Mucosa of descending colon (tissue), 3 donors: Measurements from ENCODE around the gene IER2. TPM values are rescaled to one million over a fixed set of nuclear protein-coding genes. Genes with fewer than 3 reads are reported as not detected.

Experiments used
- ATAC-seq: fragments of 200-7000 bp; cut with Tn5 transposase; one replicate; pipeline ENCODE4 v1.9.1; 2020; ENCODE audit warnings: mild to moderate bottlenecking, moderate library complexity
- DNase-seq, 3 donors: peaks; one replicate each; pipeline ENCODE4 v3.0.0-alpha.2; 2020
- H3K36me3 ChIP-seq: fragments of 200-600 bp; one replicate; pipeline ENCODE4 v1.8.0; 2021; ENCODE audit warnings: low read depth, mild to moderate bottlenecking
- H3K4me1 ChIP-seq: fragments of 200-600 bp; one replicate; pipeline ENCODE4 v1.8.0; 2021; ENCODE audit warnings: low read depth, mild to moderate bottlenecking
- H3K4me3 ChIP-seq: fragments of 200-600 bp; one replicate; pipeline ENCODE4 v1.8.0; 2021; ENCODE audit warnings: mild to moderate bottlenecking
- H3K9me3 ChIP-seq: fragments of 200-600 bp; one replicate; pipeline ENCODE4 v1.8.0; 2021; ENCODE audit warnings: mild to moderate bottlenecking
- intact Hi-C, 2 donors: fragments of 100-400 bp; cut with DNase I in 1 of 2; cut with micrococcal nuclease in 1 of 2; formaldehyde crosslinking; loops; one replicate each; pipeline versions ENCODE4 v1.11.0 to v1.11.1; 2022; cut with DNase I, micrococcal nuclease
- total RNA-seq, 3 donors: library from RNA; stranded (reverse); fragmentation: NEBNext Ultra II Directional in 2 of 3; extraction: Animal tissue kit (Norgen Biotek cat#: 25700) in 2 of 3; gene quantifications; one replicate each; pipeline versions ENCODE4 v1.2.1 to v1.2.4, GENCODE V29; 2021 to 2023
- TF ChIP-seq, protein P1 (sequence below): fragments of 200-600 bp; IDR thresholded peaks from one replicate; pipeline ENCODE4 v1.8.0; 2022; ENCODE audit warnings: antibody characterized with exemption, mild to moderate bottlenecking
- donor health status: DM: no; HTN: no; CAD: no; lungs with moderate emphysema.
- donor health status: DM: no; HTN: no; CAD: no.
- donor health status: DM: no; HTN: yes; CAD: no.

The IER2 gene
- total RNA-seq, 3 donors from 2014 or later: 101 to 117 (median 112) TPM

- Histone ChIP-seq H3K9me3 (no peaks in the 10 kb centered on the region), H3K4me1 (no peaks in the 10 kb centered on the region), H3K4me3 (no peak overlapping the region), H3K36me3 (no peaks in the 10 kb centered on the region)
- intact Hi-C loops: no loop called here
- TF ChIP-seq, protein P1, sequence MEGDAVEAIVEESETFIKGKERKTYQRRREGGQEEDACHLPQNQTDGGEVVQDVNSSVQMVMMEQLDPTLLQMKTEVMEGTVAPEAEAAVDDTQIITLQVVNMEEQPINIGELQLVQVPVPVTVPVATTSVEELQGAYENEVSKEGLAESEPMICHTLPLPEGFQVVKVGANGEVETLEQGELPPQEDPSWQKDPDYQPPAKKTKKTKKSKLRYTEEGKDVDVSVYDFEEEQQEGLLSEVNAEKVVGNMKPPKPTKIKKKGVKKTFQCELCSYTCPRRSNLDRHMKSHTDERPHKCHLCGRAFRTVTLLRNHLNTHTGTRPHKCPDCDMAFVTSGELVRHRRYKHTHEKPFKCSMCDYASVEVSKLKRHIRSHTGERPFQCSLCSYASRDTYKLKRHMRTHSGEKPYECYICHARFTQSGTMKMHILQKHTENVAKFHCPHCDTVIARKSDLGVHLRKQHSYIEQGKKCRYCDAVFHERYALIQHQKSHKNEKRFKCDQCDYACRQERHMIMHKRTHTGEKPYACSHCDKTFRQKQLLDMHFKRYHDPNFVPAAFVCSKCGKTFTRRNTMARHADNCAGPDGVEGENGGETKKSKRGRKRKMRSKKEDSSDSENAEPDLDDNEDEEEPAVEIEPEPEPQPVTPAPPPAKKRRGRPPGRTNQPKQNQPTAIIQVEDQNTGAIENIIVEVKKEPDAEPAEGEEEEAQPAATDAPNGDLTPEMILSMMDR: no peak
- ATAC-seq (no peak), DNase-seq (no peak)
Observed at GRCh38 chr19:13133241-13133870, 16.9 kb upstream of the IER2 start.

GRCh38 chr19:13134626-13135025, 15.6 kb upstream of the IER2 start:
- Histone ChIP-seq H3K9me3 (no peaks in the 10 kb centered on the region), H3K4me1 (no peaks in the 10 kb centered on the region), H3K36me3 (no peaks in the 10 kb centered on the region), H3K4me3 (no peak overlapping the region)
- TF ChIP-seq, protein P1: no peak
- intact Hi-C loops: no loop called here
- ATAC-seq (no peak), DNase-seq (no peak)

DNA sequence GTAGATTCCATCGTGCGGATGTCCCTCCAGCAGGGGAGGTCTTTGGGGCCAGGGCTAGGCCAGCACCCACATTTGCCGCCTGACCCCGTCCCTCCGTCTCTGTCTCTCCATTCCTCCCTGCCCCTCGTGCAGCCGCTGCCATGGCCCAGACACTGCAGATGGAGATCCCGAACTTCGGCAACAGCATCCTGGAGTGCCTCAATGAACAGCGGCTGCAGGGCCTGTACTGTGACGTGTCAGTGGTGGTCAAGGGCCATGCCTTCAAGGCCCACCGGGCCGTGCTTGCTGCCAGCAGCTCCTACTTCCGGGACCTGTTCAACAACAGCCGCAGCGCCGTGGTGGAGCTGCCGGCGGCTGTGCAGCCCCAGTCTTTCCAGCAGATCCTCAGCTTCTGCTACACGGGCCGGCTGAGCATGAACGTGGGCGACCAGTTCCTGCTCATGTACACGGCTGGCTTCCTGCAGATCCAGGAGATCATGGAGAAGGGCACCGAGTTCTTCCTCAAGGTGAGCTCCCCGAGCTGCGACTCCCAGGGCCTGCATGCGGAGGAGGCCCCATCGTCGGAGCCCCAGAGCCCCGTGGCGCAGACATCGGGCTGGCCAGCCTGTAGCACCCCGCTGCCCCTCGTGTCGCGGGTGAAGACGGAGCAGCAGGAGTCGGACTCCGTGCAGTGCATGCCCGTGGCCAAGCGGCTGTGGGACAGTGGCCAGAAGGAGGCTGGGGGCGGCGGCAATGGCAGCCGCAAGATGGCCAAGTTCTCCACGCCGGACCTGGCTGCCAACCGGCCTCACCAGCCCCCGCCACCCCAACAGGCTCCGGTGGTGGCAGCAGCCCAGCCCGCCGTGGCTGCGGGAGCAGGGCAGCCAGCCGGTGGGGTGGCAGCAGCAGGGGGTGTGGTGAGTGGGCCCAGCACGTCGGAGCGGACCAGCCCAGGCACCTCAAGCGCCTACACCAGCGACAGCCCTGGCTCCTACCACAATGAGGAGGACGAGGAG, 14.8 kb upstream of the IER2 start:
- no peak overlapping the region for H3K4me3 ChIP-seq
- intact Hi-C loops: no loop called here
- H3K36me3 ChIP-seq: no peaks in the 10 kb centered on the region
- ATAC-seq: no peak
- H3K4me1 ChIP-seq: no peaks in the 10 kb centered on the region
- TF ChIP-seq, protein P1: no peak
- H3K9me3 ChIP-seq: no peaks in the 10 kb centered on the region
- DNase-seq: no peak

DNA sequence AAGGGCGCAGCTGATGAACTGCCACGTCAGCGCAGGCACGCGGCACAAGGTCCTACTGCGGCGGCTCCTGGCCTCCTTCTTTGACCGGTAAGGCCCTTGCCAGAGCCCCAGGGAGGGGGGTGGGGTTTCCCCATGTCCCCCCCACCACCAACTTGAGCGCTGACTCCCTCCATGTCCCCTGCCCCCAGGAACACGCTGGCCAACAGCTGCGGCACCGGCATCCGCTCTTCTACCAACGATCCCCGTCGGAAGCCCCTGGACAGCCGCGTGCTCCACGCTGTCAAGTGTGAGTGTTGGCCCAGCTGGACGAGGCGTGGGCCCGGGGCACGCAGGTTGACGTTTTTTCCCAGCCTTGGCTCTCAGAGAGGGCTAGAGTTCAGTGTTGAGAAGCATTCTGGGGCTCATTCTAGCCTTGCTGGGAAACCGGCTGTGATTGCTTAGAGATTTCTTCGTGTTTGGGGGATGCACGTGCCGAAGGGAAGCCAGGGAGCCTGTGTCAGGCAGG, 12.9 kb upstream of the IER2 start:
- TF ChIP-seq, protein P1: no peak
- Histone ChIP-seq H3K9me3 (no peaks in the 10 kb centered on the region), H3K4me1 (peaks cover 5% of the 10 kb centered on the region), H3K4me3 (no peak overlapping the region), H3K36me3 (no peaks in the 10 kb centered on the region)
- no peak for DNase-seq
- intact Hi-C loops: no loop called here
- no peak for ATAC-seq

- no peak overlapping the region for H3K4me3 ChIP-seq
- no peaks in the 10 kb centered on the region for H3K36me3 ChIP-seq
- no peak for DNase-seq
- H3K9me3 ChIP-seq: no peaks in the 10 kb centered on the region
- TF ChIP-seq, protein P1: no peak
- H3K4me1 ChIP-seq: peaks cover 5% of the 10 kb centered on the region
- no peak for ATAC-seq
- intact Hi-C loops: no loop called here
Observed at GRCh38 chr19:13138171-13138915, 11.9 kb upstream of the IER2 start.
